ENCODE measurements around the gene LEMD2.

DNA sequence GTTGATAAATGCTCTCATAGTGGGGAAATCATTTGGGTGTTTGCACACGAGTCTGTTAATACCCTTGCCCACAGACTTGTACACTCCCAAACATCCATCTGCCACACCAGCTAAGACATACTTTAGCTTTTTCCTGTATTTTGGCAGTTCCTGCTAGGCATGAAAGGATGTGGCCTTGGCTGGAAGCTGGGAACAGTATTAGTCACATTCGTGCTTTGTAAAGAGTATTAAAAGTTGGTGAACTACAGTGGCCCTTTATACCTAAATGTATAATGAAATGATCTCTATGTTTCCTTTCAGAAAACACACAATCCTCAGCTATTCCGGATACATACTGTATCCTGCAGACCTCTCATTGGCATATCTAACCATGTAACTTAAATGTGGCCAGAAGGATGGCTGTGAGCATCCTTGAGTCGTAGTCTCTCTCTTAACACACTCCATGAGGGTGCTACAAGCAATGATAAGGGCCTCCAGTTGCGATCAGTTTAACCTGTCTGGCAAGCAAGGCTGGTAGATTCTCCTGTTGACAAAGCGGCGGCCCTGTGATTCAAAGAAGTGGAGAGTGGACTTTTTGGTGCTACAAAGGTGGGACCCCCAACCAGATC, 1.5 kb downstream of the LEMD2 start:
- TF ChIP-seq EZH2 (IDR thresholded peaks at IDR 0.05; ENCODE audit: low read depth) (no peak), CTCF (conservative IDR thresholded peaks at IDR 0.05) (no peak)

All from PC-9 (cell line).